Measurements from ENCODE around the gene JARID2. TPM values are rescaled to one million over a fixed set of nuclear protein-coding genes. Genes with fewer than 3 reads are reported as not detected.
A peak's percentile ranks its signal among the peaks of the same experiment; 100 is the strongest.

The JARID2 gene
- total and polyA plus RNA-seq, 9 of the 15 experiments (the other 6 are each of a cell fraction or from before 2014, with no cell fraction given), result 5.0 to 29.0 (median 15.6) TPM

DNA sequence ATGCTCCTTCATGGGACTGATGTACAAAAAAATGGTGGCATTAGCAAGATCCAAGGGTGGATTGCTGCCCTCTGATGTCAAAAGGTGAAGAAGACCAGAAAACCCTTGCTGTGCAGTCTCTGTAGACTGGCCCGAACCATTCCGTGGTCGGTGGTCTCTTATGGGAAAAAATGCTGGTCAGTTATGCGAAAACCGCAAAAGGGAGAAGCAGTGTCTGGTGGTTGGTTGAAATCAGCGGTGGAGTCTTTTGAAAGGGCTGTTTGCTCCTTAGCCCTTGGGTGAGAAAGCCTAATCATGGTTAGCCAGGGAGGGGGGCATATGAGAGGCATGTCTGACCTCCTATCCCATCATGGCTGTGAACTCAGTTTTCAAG is 308.8 kb downstream of the JARID2 start:
- Histone ChIP-seq H3K4me2 (ENCODE audit: insufficient read depth, low read length) (peak overlapping the region; percentile 48), H3K9me1 (ENCODE audit: control insufficient read depth, insufficient read depth, low read length) (no peaks in the 10 kb centered on the region), H3K9ac (ENCODE audit: insufficient read depth in 1 of 2, low read depth in 2 of 2, low read length in 2 of 2) (peak overlapping the region; percentile 36 to 41; a peak in 3 of 4 replicates), H3K4me3 (no peak overlapping the region), H3K4me1 (replicated peaks in 1 of 2; ENCODE audit: control insufficient read depth in 2 of 2, insufficient read depth in 2 of 2, low read length in 2 of 2) (peaks cover 21 to 51% of the 10 kb centered on the region in 2 experiments), H3K27ac (ENCODE audit: extremely low read depth, low read depth, low read length) (peak overlapping the region; percentile 70), H3K9me3 (replicated peaks; ENCODE audit: control insufficient read depth, insufficient read depth, low read depth, low read length) (no peaks in the 10 kb centered on the region), H3K36me3 (ENCODE audit: control insufficient read depth, insufficient read depth, low read length) (peaks cover 11% of the 10 kb centered on the region; the same call in 1 of the 3 replicates), H4K20me1 (replicated peaks; ENCODE audit: control insufficient read depth, insufficient read depth, low read length) (no peaks in the 10 kb centered on the region), H2AFZ (ENCODE audit: low read depth, low read length) (0 out of 2 replicates have a peak overlapping the region, but pooled peaks have one; percentile 3), H3K27me3 (ENCODE audit: control insufficient read depth in 2 of 2, insufficient read depth in 2 of 2, low read length in 2 of 2) (no peaks in the 10 kb centered on the region), H3K79me2 (ENCODE audit: control insufficient read depth, insufficient read depth, low read length) (peaks cover 28% of the 10 kb centered on the region)
- CTCF ChIA-PET (ENCODE audit: low intra/inter-chr PET ratio), result no interaction called here
- peak; percentile 40 for ATAC-seq
- intact Hi-C loops (cut with micrococcal nuclease) (loop anchor here (1.0 to 2.0 kb wide), 2 partner anchors 15 to 66 kb away; no protein-coding TSS in a partner anchor), in situ Hi-C loops (cut with MboI) (no loop called here)
- no peak for FAIRE-seq
- POLR2A ChIA-PET, result interaction anchor here (1.1 to 2.1 kb wide), 3 partner anchors 8 to 14 kb away, joined by 3 to 7 read pairs (median 6); no protein-coding TSS in a partner anchor
- peak in 1 of 4 experiments; percentile 44 for DNase-seq (ENCODE audit: extremely low read depth in 1 of 4, low spot score in 3 of 4)
- BruUV-seq (replicated peaks), result no TSS peak
- WGBS (ENCODE audit: insufficient coverage, low coverage, missing lambda C conversion rate), result 48% methylated on average over 6 of the region's 6 CpGs
- TF ChIP-seq PRDM10 (IDR thresholded peaks at IDR 0.05; ENCODE audit: partially characterized antibody) (peak; percentile 28), ID3 (CRISPR knock-in tag; IDR thresholded peaks at IDR 0.05) (no peak), ID3 (tag; IDR thresholded peaks at IDR 0.05) (no peak), ADNP (tag; IDR thresholded peaks at IDR 0.05) (0 out of 2 replicates have a peak, but pooled peaks have one; percentile 3), HDGF (IDR thresholded peaks at IDR 0.05) (no peak), ZKSCAN1 (IDR thresholded peaks at IDR 0.05; ENCODE audit: low read depth, low read length) (no peak), STAT5A (IDR thresholded peaks at IDR 0.05; ENCODE audit: borderline replicate concordance, low read length) (no peak), ZNF398 (CRISPR knock-in tag; IDR thresholded peaks at IDR 0.05) (no peak), TAF1 (IDR thresholded peaks at IDR 0.05; ENCODE audit: control insufficient read depth, extremely low read depth, insufficient read depth, low read length, severe bottlenecking) (peak; percentile 23)
- TF ChIP-seq, protein P1, sequence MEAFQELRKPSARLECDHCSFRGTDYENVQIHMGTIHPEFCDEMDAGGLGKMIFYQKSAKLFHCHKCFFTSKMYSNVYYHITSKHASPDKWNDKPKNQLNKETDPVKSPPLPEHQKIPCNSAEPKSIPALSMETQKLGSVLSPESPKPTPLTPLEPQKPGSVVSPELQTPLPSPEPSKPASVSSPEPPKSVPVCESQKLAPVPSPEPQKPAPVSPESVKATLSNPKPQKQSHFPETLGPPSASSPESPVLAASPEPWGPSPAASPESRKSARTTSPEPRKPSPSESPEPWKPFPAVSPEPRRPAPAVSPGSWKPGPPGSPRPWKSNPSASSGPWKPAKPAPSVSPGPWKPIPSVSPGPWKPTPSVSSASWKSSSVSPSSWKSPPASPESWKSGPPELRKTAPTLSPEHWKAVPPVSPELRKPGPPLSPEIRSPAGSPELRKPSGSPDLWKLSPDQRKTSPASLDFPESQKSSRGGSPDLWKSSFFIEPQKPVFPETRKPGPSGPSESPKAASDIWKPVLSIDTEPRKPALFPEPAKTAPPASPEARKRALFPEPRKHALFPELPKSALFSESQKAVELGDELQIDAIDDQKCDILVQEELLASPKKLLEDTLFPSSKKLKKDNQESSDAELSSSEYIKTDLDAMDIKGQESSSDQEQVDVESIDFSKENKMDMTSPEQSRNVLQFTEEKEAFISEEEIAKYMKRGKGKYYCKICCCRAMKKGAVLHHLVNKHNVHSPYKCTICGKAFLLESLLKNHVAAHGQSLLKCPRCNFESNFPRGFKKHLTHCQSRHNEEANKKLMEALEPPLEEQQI (IDR thresholded peaks at IDR 0.05), result no peak
- TF ChIP-seq, protein P2, sequence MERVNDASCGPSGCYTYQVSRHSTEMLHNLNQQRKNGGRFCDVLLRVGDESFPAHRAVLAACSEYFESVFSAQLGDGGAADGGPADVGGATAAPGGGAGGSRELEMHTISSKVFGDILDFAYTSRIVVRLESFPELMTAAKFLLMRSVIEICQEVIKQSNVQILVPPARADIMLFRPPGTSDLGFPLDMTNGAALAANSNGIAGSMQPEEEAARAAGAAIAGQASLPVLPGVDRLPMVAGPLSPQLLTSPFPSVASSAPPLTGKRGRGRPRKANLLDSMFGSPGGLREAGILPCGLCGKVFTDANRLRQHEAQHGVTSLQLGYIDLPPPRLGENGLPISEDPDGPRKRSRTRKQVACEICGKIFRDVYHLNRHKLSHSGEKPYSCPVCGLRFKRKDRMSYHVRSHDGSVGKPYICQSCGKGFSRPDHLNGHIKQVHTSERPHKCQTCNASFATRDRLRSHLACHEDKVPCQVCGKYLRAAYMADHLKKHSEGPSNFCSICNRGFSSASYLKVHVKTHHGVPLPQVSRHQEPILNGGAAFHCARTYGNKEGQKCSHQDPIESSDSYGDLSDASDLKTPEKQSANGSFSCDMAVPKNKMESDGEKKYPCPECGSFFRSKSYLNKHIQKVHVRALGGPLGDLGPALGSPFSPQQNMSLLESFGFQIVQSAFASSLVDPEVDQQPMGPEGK (CRISPR knock-in tag; IDR thresholded peaks at IDR 0.05; ENCODE audit: borderline replicate concordance), result no peak

Data from K562 (cell line).